Mesenchymal stem cell (in vitro differentiated cells and primary cell): Measurements from ENCODE around the gene RIC8A.

Source experiments
- DNase-seq: peaks from one replicate; pipeline ENCODE4 v3.0.0-alpha.2; 2013
- H2AFZ ChIP-seq: one replicate; pipeline ENCODE4 v1.6.1; 2013; ENCODE audit warnings: low read depth, mild to moderate bottlenecking, control low read depth, inconsistent platforms, low read length, moderate library complexity
- H2AK5ac ChIP-seq: 2 replicates; pipeline ENCODE4 v1.6.1; 2013; ENCODE audit warnings: low read length, moderate library complexity, mild to moderate bottlenecking, inconsistent platforms; ENCODE audit not compliant: severe bottlenecking
- H2BK120ac ChIP-seq: one replicate; pipeline ENCODE4 v1.6.1; 2013; ENCODE audit warnings: low read depth, mild to moderate bottlenecking, inconsistent platforms, low read length, moderate library complexity
- H2BK12ac ChIP-seq, 2 experiments: one replicate each; pipeline ENCODE4 v1.6.1; 2013; ENCODE audit warnings: inconsistent platforms in 2 of 2, low read length in 2 of 2, mild to moderate bottlenecking in 2 of 2, moderate library complexity in 2 of 2, control low read depth in 1 of 2
- H2BK15ac ChIP-seq: one replicate; pipeline ENCODE4 v1.6.1; 2013; ENCODE audit warnings: mild to moderate bottlenecking, low read depth, inconsistent platforms; ENCODE audit not compliant: poor library complexity, severe bottlenecking
- H2BK5ac ChIP-seq: 2 replicates; pipeline ENCODE4 v1.6.1; 2013; ENCODE audit warnings: low read depth, mild to moderate bottlenecking, low read length, control low read depth, inconsistent platforms; ENCODE audit not compliant: poor library complexity, severe bottlenecking
- H3K14ac ChIP-seq, 2 experiments: one replicate each; pipeline ENCODE4 v1.6.1; 2013; ENCODE audit warnings: inconsistent platforms in 2 of 2, low read length in 2 of 2, control low read depth in 1 of 2, mild to moderate bottlenecking in 1 of 2, moderate library complexity in 1 of 2
- H3K18ac ChIP-seq, 2 experiments: one replicate each; pipeline ENCODE4 v1.6.1; 2013; ENCODE audit warnings: inconsistent platforms in 2 of 2, low read length in 2 of 2, control low read depth in 1 of 2, low read depth in 1 of 2, mild to moderate bottlenecking in 1 of 2
- H3K23ac ChIP-seq, 2 experiments: one replicate each; pipeline ENCODE4 v1.6.1; 2013; ENCODE audit warnings: inconsistent platforms in 2 of 2, low read length in 2 of 2, mild to moderate bottlenecking in 2 of 2, moderate library complexity in 2 of 2, control low read depth in 1 of 2
- H3K27ac ChIP-seq: 2 replicates; pipeline ENCODE4 v1.5.1; 2013; ENCODE audit warnings: mild to moderate bottlenecking, moderate library complexity, low read length, control low read depth, inconsistent platforms; ENCODE audit not compliant: poor library complexity, severe bottlenecking
- H3K27me3 ChIP-seq, 2 experiments: 2 replicates each; pipeline versions ENCODE4 v1.6.1 to v1.7.0; 2013; ENCODE audit warnings: low read length in 2 of 2, mild to moderate bottlenecking in 2 of 2, moderate library complexity in 2 of 2, control low read depth in 1 of 2, inconsistent platforms in 1 of 2; ENCODE audit not compliant: control insufficient read depth in 1 of 2, insufficient read depth in 1 of 2
- H3K36me3 ChIP-seq, 2 experiments: 2 replicates each; pipeline versions ENCODE4 v1.6.1 to v1.7.0; 2013; ENCODE audit warnings: low read length in 2 of 2, control low read depth in 1 of 2, inconsistent platforms in 1 of 2, low read depth in 1 of 2, mild to moderate bottlenecking in 1 of 2; ENCODE audit not compliant: insufficient read depth in 2 of 2, control insufficient read depth in 1 of 2
- H3K4ac ChIP-seq, 2 experiments: one replicate each; pipeline ENCODE4 v1.6.1; 2013; ENCODE audit warnings: inconsistent platforms in 2 of 2, low read length in 2 of 2, mild to moderate bottlenecking in 2 of 2, moderate library complexity in 2 of 2, control low read depth in 1 of 2, low read depth in 1 of 2
- H3K4me1 ChIP-seq: 2 replicates; pipeline ENCODE4 v1.6.1; 2013; ENCODE audit warnings: low read depth, low read length, control low read depth; ENCODE audit not compliant: control insufficient read depth, insufficient read depth
- H3K4me2 ChIP-seq: 2 replicates; pipeline ENCODE4 v1.6.1; 2013; ENCODE audit warnings: low read length, mild to moderate bottlenecking, inconsistent platforms; ENCODE audit not compliant: poor library complexity, severe bottlenecking
- H3K4me3 ChIP-seq, 2 experiments: 2 replicates each; pipeline versions ENCODE4 v1.5.1 to v1.7.0; 2013; ENCODE audit warnings: low read length in 2 of 2, mild to moderate bottlenecking in 2 of 2, control low read depth in 1 of 2, low read depth in 1 of 2; ENCODE audit not compliant: insufficient read depth in 1 of 2
- H3K79me1 ChIP-seq: replicated peaks from 2 replicates; pipeline ENCODE4 v1.6.1; 2013; ENCODE audit warnings: mild to moderate bottlenecking, control low read depth, low read length, inconsistent platforms; ENCODE audit not compliant: poor library complexity, severe bottlenecking
- H3K9ac ChIP-seq: 2 replicates; pipeline ENCODE4 v1.7.0; 2013; ENCODE audit warnings: mild to moderate bottlenecking, low read length, moderate library complexity
- H3K9me3 ChIP-seq: 2 replicates; pipeline ENCODE4 v1.7.0; 2013; ENCODE audit warnings: mild to moderate bottlenecking, low read length; ENCODE audit not compliant: control insufficient read depth
- H4K8ac ChIP-seq: one replicate; pipeline ENCODE4 v1.6.1; 2013; ENCODE audit warnings: inconsistent platforms, mild to moderate bottlenecking, low read length, moderate library complexity
- H4K91ac ChIP-seq: one replicate; pipeline ENCODE4 v1.6.1; 2013; ENCODE audit warnings: mild to moderate bottlenecking, low read length, inconsistent platforms
- WGBS: methylation state at CpG from one replicate; pipeline ENCODE4 v1.1.7; 2013; ENCODE audit warnings: mixed read lengths; 5-methylcytosine and 5-hydroxymethylcytosine counted together

Gene RIC8A

DNA sequence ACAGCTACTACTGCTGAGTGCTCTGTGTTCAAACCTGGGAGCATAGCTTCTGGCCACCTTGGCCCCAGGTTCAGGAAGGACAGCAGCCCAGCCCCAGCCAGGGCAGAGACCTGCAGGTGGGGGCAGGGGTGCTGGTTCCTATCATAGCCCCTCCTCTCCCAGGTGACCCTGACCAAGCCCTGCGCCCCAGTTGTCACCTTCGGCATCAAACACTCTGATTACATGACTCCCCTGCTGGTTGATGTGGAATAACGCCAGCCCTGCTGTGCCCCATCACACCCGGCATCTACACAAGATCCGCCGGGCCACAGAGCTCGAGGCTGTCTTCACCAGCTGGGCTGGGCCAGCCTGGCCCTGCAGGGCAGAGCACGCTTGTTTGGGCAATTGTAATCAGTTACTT is 7.7 kb upstream of the RIC8A start:
- Histone ChIP-seq H2BK12ac (no peak overlapping the region), H3K36me3 (peaks cover 41 to 42% of the 10 kb centered on the region in 2 experiments), H2AK5ac (no peak overlapping the region), H3K14ac (no peak overlapping the region), H3K23ac (no peak overlapping the region), H3K27ac (no peak overlapping the region), H3K18ac (no peak overlapping the region), H3K4me3 (no peak overlapping the region), H2BK5ac (no peak overlapping the region), H2BK15ac (no peak overlapping the region), H4K91ac (no peak overlapping the region), H3K4ac (no peak overlapping the region), H3K9me3 (no peaks in the 10 kb centered on the region), H3K9ac (no peak overlapping the region), H3K79me1 (peaks cover 24% of the 10 kb centered on the region), H2AFZ (no peak overlapping the region), H2BK120ac (no peak overlapping the region), H3K4me1 (peaks cover 21% of the 10 kb centered on the region), H4K8ac (no peak overlapping the region), H3K27me3 (no peaks in the 10 kb centered on the region), H3K4me2 (no peak overlapping the region)
- 95% methylated on average over 7 of the region's 8 CpGs for WGBS
- no peak for DNase-seq

DNA sequence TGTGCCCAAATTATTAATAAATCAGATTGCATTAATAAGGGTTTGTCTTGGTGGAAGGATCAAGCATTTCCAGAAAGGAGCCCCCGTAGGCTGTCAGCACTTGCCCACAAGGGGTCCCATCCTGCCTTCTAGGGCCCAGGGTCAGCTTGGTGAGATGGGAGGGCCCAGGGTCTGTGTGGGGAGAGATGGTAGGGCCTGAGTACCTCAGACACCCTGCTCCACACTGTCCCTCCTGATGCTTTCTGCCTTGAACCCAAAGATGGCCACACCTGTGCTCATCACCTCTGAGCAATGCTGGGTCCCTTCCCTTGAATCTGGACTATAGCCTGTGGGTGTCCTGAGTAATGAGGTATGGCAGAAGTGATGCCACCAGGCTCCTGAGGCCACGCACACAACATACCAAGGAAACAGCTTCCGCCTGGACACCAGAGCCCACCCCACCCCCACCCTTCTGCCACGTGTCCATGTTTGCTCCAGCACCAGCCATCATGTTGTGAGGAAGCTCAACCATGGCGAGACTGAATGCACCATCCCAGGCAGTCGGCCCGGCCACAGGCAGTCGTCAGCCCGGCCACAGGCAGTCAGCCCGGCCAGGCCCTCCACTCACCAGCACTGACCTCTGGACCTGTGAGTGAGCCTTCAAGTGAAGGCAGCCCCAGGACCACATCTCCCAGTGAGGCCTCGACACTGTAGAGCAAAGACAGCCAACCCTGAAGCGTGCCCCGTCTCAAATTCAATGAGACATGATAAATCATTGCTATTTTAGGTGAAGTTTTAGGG is 7.1 kb upstream of the RIC8A start:
- Histone ChIP-seq H2AK5ac (no peak overlapping the region), H4K91ac (no peak overlapping the region), H3K4ac (no peak overlapping the region), H3K79me1 (peaks cover 27% of the 10 kb centered on the region), H3K18ac (no peak overlapping the region), H3K9ac (no peak overlapping the region), H3K9me3 (no peaks in the 10 kb centered on the region), H3K27me3 (no peaks in the 10 kb centered on the region), H3K4me1 (peaks cover 27% of the 10 kb centered on the region), H4K8ac (no peak overlapping the region), H2AFZ (no peak overlapping the region), H3K4me3 (no peak overlapping the region), H2BK15ac (no peak overlapping the region), H3K23ac (no peak overlapping the region), H2BK5ac (no peak overlapping the region), H3K4me2 (no peak overlapping the region), H2BK12ac (no peak overlapping the region), H2BK120ac (no peak overlapping the region), H3K27ac (no peak overlapping the region), H3K14ac (no peak overlapping the region), H3K36me3 (peaks cover 48% of the 10 kb centered on the region in 2 experiments)
- WGBS = 89% methylated on average over 13 of the region's 13 CpGs
- no peak for DNase-seq

DNA sequence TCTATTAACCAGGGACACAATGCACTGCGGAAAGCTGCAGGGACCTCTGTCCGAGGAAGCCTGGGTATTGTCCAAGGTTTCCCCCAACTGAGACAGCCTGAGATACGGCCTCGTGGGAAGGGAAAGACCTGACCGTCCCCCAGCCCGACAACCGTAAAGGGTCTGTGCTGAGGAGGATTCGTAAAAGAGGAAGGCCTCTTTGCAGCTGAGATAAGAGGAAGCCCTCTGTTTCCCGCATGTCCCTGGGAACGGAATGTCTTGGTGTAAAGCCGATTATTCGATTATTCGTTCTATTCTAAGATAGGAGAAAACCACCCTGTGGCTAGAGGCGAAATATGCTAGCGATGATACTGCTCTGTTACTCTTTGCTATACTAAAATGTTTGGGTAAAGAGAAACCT is 5.5 kb upstream of the RIC8A start:
- Histone ChIP-seq H3K14ac (no peak overlapping the region), H2BK15ac (no peak overlapping the region), H3K79me1 (peaks cover 27% of the 10 kb centered on the region), H4K8ac (no peak overlapping the region), H2AK5ac (no peak overlapping the region), H3K4me1 (peaks cover 39% of the 10 kb centered on the region), H3K4me2 (no peak overlapping the region), H4K91ac (no peak overlapping the region), H3K4me3 (no peak overlapping the region), H3K9ac (no peak overlapping the region), H3K36me3 (peaks cover 51 to 53% of the 10 kb centered on the region in 2 experiments), H3K23ac (no peak overlapping the region), H2BK12ac (no peak overlapping the region), H3K27ac (no peak overlapping the region), H3K9me3 (no peaks in the 10 kb centered on the region), H3K18ac (no peak overlapping the region), H3K4ac (no peak overlapping the region), H3K27me3 (no peaks in the 10 kb centered on the region), H2BK5ac (no peak overlapping the region), H2AFZ (no peak overlapping the region), H2BK120ac (no peak overlapping the region)
- no peak for DNase-seq
- WGBS = 83% methylated on average over 15 of the region's 15 CpGs

DNA sequence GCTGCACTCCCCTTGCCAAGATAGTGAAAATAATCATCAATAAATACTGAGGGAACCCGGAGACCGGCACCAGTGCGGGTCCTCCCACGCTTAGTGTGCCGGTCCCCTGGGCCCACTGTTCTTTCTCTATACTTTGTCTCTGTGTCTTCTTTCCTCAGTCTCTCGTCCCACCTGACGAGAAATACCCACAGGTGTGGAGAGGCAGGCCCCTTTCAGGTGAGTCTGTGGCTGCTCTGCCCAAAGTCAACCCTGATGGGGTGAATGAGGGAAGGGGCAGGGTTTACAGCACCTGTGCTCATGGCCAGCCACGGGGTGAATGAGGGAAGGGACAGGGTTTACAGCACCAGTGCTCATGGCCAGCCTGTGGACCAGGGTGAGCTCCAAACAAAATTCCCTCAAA is 5.0 kb upstream of the RIC8A start:
- H3K18ac ChIP-seq = no peak overlapping the region
- H3K9me3 ChIP-seq = no peaks in the 10 kb centered on the region
- no peak overlapping the region for H2AFZ ChIP-seq
- no peak overlapping the region for H4K91ac ChIP-seq
- no peak overlapping the region for H3K27ac ChIP-seq
- H4K8ac ChIP-seq = no peak overlapping the region
- no peak overlapping the region for H3K23ac ChIP-seq
- WGBS = 92% methylated on average over 8 of the region's 8 CpGs
- no peak overlapping the region for H3K4ac ChIP-seq
- no peaks in the 10 kb centered on the region for H3K27me3 ChIP-seq
- H2BK12ac ChIP-seq = no peak overlapping the region
- H2AK5ac ChIP-seq = no peak overlapping the region
- no peak overlapping the region for H2BK120ac ChIP-seq
- H3K79me1 ChIP-seq = peaks cover 26% of the 10 kb centered on the region
- H2BK15ac ChIP-seq = no peak overlapping the region
- H3K14ac ChIP-seq = no peak overlapping the region
- H3K9ac ChIP-seq = peak overlapping the region; percentile 47
- peaks cover 49 to 51% of the 10 kb centered on the region in 2 experiments for H3K36me3 ChIP-seq
- peaks cover 37% of the 10 kb centered on the region for H3K4me1 ChIP-seq
- no peak overlapping the region for H3K4me2 ChIP-seq
- DNase-seq = no peak
- no peak overlapping the region for H2BK5ac ChIP-seq
- H3K4me3 ChIP-seq = no peak overlapping the region
